GM21447 (cell line): ENCODE results near the gene LZTR1.
"Not testable (repeated sequence)": the region's sequence is repeated elsewhere in the genome, so short reads cannot be mapped to it uniquely, and the experiment has no call there.

Experiments
- ATAC-seq: cut with Tn5 transposase; IDR thresholded peaks from one replicate; pipeline ENCODE4 v1.9.1; 2021; ENCODE audit not compliant: unreplicated experiment

Gene LZTR1

GRCh38 chr22:21031545-21032036 lies 49.5 kb downstream of the LZTR1 start:
- ATAC-seq: no peak

DNA sequence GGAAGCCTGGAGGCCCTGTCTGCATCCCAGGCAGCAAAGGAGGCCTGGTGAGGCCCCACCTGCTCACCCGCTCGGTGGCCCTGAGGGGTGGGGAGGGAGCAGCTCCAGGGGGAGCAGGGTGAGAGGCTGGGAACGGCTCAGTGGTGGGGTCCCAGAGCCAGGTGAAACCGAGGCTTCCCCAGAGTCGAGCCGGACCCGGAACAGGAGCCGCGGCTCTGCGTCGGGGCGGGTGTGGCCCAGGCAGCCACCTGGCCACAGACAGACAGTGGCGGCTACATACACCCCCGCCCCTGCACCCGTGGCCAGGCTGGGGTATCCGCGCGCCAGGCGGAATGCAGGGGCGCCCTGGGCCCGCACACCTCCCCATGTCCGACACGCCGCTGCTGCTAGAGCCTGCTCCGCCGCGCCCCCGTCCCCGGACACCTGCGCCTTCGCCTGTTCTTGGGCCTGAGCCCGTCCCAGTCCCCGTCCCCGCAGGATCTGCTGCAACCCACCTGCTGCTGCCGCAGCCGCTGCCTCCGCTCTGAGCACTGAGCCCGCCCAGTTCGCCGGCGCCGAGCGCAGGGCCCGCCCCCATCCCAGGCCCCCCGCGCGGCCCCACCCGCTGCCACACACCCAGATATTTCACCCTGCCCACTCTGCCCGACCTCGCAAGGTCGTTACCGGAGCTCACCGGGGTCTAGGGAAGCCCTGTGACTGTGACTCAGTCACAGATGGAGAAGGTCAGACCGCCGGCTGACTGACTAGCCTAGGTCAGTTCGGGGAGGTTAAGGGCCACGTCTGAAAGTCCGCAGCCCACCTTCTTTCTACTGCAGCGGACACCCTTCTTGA lies 50.2 kb downstream of the LZTR1 start, which contains the start of gene SLC7A4:
Gene SLC7A4, minus strand, starts transcription at position 525 of the 831 bp plus-strand sequence. CDS start 749 bp downstream, outside the sequence.
- ATAC-seq: no peak

DNA sequence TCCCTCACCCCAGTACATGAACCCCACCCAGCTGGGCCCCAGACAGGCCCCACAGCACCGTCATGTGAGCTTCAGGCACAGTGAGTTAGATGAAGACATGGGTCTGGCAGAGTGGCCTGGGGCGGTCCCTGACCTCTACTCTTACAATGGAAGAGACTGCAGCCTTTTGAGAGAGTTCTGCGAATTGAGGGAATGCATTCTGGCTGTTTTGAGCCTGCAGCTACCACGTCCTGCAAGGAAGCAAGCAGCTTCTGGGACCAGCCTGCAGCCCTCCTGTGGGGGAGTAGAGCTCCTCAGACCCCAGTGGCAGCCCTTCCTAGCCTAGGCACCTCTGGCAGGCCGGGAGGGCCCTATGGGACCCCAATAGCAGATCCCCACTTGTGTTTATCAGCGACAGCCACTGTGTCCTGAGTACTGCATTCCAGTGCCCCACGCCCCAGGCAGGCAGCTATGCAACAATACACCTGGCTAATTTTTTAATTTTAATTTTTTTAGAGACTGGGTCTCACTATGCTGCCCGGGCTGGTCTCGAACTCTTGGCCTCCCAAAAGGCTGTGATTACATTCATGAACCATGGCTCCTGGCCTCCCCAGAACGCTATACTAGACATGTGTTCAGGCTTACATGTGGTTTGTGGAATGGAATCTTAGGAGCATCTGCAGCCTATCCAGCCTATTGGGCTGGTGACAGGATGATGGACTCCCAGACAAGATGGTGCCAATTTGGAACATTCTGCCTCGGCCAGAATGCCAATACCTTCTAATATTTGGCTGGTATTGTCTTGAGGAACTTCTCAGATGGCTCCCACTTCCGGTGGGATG lies 51.0 kb downstream of the LZTR1 start:
- no peak for ATAC-seq

- no peak for ATAC-seq
Observed at GRCh38 chr22:21033895-21034294, 51.8 kb downstream of the LZTR1 start.

- ATAC-seq: no peak
Observed at GRCh38 chr22:21034989-21035388, 52.9 kb downstream of the LZTR1 start.

DNA sequence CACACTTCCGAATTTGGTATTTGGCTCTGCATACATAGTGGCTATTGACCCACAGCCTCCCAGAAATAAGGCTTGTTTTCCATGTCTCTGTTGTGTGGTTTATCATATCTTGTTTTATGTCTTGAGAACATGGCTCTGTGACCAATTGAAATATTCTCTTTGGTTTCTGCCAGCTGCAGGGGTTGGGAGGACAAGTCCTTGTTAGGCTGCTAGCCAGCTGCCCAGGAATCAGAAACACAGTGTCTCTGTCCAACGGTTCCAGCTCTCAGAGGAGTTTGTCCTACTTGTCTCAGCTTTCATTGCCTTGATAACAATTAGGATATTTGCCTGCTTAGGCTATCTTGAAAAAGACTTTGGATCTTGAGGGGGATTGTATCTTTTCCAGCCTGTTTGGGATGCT lies 56.3 kb downstream of the LZTR1 start:
- no peak for ATAC-seq

GRCh38 chr22:21039158-21039557 lies 57.1 kb downstream of the LZTR1 start:
- ATAC-seq: not testable (repeated sequence)

- ATAC-seq: no peak
Observed at GRCh38 chr22:21041937-21042336, 59.8 kb downstream of the LZTR1 start.

GRCh38 chr22:21042978-21043859 lies 61.1 kb downstream of the LZTR1 start:
- no peak for ATAC-seq

DNA sequence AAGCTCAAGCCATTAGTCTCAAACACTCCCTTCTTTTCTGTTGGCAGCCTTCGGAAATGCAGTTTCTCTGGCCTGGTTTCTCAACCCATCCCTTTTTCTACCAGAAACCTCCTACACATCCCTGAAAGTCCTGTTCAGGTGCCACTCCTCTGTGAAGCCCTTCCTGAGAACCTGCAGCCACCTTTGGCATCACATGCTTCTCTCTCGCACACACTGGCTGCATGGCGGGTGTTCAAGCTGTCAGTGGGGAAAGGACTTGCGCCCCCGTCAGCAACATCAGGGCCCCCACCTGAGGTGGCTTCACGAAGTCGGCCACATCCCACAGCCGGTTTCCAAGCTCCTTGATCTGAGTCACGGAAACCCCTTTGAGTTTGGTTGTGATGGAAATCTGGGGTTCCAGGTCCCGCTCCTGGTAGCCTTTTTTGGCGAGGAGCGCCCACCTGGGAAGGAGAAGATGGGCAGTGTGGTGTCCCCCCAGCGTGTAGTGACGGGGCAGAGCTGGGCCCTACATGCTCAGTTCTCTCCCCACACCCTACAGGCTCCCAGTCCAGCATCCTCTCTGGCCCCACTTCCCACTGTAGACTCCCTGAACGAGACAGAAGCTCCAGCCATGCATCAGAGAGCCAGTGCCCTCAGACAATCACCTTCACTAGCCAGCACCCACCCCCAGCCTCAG lies 61.9 kb downstream of the LZTR1 start:
- no peak for ATAC-seq

- ATAC-seq: no peak
Observed at GRCh38 chr22:21044931-21045584, 63.0 kb downstream of the LZTR1 start.

GRCh38 chr22:21045585-21046294 lies 63.6 kb downstream of the LZTR1 start, which contains the start of gene LRRC74B:
LRRC74B (plus strand) TSS chr22:21045946; CDS start chr22:21045987, 41 bp downstream.
- ATAC-seq: peak; percentile 60

DNA sequence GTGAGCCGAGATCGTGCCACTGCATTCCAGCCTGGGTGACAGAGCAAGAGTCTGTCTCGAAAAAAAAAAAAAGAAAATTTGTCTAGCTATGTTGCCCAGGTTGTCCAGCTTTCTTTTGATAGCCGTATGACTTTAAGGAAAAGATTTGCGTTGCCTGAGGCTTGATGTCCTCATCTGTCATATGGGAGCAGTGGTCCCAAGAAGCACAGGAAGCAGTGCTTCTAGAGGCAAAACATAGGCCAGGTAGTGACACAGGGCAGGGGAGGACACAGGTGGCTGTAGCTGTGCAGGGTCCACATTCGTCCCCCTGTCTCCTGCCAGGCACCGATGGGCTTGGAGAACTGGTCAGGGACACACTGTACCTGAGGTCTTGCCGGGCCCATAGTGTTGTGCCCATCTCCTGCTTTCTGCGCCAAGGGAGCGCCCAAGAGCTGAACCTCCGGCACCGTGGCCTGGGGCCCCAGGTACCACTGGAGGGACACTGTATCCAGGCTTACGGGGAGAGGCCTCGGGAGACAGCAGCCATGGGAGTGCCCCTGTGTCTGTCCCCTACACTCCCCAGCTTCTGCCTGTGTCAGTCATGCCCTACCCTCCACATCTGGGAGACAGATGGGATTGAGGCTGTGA lies 65.1 kb downstream of the LZTR1 start:
- no peak for ATAC-seq

DNA sequence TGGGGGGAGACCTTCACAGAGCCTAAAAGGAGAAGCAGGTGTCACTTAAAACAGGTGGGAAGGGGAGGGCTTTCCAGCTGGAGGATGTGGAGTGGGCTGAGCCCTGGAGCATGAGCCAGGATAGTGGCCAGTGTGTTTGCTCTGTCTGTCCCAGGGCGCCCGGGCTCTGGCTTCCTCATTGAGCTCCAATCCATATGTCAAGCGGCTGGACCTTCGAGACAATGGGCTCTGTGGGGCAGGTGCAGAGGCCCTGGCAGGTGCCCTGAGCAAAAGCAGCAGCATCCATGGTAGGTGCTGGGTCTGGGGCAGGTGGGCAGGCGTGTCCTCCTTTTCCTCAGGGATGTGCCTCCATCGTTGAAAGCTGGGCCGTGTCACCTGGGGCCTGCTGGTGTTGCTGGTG lies 65.6 kb downstream of the LZTR1 start:
- ATAC-seq: no peak

GRCh38 chr22:21048448-21048847 lies 66.4 kb downstream of the LZTR1 start:
- not testable (repeated sequence) for ATAC-seq
